ENCODE results near the gene CCSER1.
"Not testable (repeated sequence)": the region's sequence is repeated elsewhere in the genome, so short reads cannot be mapped to it uniquely, and the experiment has no call there.

Gene CCSER1

DNA sequence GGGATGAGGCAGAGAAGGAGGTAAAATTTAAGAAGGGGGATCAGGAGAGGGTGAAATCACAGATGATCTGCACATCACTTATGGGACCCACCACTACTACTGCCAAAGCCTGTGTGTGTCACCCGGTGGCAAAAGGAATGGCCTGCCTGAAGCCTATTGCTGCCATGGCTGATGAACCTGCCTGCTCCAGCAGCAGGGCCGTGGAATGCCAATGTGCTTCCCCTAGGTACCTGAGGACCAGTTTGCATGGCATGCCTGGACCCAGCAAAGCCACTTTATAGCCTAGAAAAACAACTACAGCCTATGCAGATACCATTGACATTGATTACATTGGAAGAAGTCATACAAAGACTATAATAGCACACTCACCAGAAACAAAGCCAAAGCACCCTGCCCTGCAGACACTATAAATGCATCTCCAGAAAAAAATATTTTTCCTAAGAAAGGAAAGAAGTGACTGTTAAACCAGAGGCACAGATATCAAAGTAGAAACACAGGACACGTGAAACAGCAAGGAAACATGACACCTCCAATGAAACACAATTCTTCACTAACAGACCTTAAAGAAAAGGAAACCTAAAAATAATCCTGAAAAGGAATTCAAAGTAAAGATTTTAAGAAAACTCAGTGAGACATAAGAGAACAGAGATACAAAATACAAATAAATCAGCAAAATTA lies 1495.9 kb downstream of the CCSER1 start:
- DNase-seq: no peak

DNA sequence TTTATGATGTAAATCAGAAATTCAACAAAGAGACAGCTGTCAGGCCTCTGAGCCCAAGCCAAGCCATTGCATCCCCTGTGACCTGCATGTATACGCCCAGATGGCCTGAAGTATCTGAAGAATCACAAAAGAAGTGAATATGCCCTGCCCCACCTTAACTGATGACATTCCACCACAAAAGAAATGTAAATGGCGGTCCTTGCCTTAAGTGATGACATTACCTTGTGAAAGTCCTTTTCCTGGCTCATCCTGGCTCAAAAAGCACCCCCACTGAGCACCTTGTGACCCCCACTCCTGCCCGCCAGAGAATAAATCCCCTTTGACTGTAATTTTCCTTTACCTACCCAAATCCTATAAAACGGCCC lies 1496.4 kb downstream of the CCSER1 start:
- DNase-seq: not testable (repeated sequence)

DNA sequence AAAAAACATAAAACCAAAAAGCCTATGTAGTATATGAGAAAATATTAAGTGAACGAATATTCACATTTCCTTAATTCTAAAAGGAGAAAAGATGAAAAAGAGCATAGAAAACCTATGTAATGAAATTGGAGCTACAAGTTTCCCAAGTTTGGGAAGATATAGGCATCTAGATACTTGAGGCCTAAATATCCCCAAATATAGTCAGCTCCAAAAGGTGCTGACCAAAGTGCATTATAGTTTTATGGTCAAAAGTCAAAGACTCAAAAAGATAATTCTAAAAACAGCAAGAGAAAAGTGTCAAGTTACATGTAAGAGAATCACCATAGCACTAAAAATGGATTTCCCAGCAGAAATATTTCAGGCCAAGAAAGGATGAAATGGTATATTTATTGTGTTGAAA lies 1502.9 kb downstream of the CCSER1 start:
- DNase-seq: no peak

- no peak for DNase-seq
Measured at GRCh38 chr4:91630764-91631163, 1503.6 kb downstream of the CCSER1 start.

DNA sequence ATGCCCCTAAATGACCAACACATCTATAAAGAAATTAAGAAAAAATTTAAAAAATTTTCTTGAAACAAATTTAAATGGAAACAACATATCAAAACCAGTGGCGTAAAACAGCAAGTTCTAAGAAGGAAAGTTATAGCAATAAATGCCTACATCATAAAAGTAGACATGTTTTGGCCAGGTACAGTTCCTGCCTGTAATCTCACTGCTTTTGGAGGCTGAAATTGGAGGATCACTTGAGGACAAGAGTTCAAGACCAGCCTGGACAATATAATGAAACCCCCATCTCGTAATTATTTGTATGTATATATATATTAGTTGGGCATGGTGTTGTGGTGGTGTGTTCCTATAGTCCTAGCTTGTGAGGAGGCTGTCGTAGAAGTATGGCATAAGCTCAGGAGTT lies 1504.1 kb downstream of the CCSER1 start:
- no peak for DNase-seq

DNA sequence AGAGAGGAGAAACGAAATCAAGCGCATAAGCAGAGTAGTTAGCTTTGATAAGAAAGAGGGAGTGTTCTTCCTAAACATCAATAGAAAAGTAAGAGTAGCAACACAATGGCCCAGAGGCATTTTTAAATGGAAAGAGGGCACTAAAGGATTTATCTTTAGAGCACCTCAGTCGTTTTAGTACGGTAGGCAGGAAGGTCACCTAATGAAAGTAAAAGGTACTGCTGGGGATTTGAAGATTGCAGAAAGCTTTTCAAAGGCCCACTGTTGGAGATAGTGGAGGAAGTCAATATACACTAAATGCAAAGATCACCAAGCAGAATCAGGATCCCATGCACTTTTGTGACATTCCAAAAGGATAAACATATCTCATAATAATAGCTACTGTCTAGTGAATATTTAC lies 1508.9 kb downstream of the CCSER1 start:
- DNase-seq: no peak

All from DMS 273 treated with DMSO at 0.1 percent for 48 hours (cell line).